GM23338 (cell line): ENCODE measurements around the gene ARG2. TPM values are rescaled to one million over a fixed set of nuclear protein-coding genes. Genes with fewer than 3 reads are reported as not detected.

Experiments
- ATAC-seq: fragments of 200-7000 bp; cut with Tn5 transposase; 3 replicates; pipeline ENCODE4 v1.9.1; 2020
- DNase-seq: peaks from one replicate; pipeline ENCODE4 v3.0.0-alpha.2; 2015; ENCODE audit warnings: low spot score
- H2AFZ ChIP-seq: fragments of 200-600 bp; sonication (generic); 2 replicates; pipeline ENCODE4 v1.8.0; 2016; ENCODE audit warnings: antibody characterized with exemption, mild to moderate bottlenecking, moderate library complexity
- H3F3A ChIP-seq: fragments of 200-600 bp; sonication (generic); replicated peaks from 2 replicates; pipeline ENCODE4 v1.8.0; 2017; ENCODE audit warnings: antibody characterized with exemption, mixed run types, low read depth
- H3K27ac ChIP-seq: fragments of 200-600 bp; sonication (generic); 2 replicates; pipeline ENCODE4 v1.6.1; 2016; ENCODE audit warnings: low read depth
- H3K27me3 ChIP-seq: fragments of 200-600 bp; sonication (generic); 2 replicates; pipeline ENCODE4 v1.8.0; 2016; ENCODE audit warnings: mild to moderate bottlenecking, mixed run types, moderate library complexity; ENCODE audit not compliant: insufficient read depth
- H3K36me3 ChIP-seq: fragments of 200-600 bp; sonication (generic); 2 replicates; pipeline ENCODE4 v1.8.0; 2016; ENCODE audit warnings: mild to moderate bottlenecking; ENCODE audit not compliant: insufficient read depth
- H3K4me1 ChIP-seq: fragments of 200-600 bp; sonication (generic); 2 replicates; pipeline ENCODE4 v1.8.0; 2016; ENCODE audit warnings: mild to moderate bottlenecking, moderate library complexity; ENCODE audit not compliant: insufficient read depth
- H3K4me2 ChIP-seq: fragments of 200-600 bp; sonication (generic); 2 replicates; pipeline ENCODE4 v1.7.1; 2017; ENCODE audit warnings: mixed run types
- H3K4me3 ChIP-seq: fragments of 200-600 bp; sonication (generic); 2 replicates; pipeline ENCODE4 v1.6.1; 2016; ENCODE audit warnings: mixed run types
- H3K79me2 ChIP-seq: fragments of 200-600 bp; sonication (generic); replicated peaks from 2 replicates; pipeline ENCODE4 v1.8.0; 2017; ENCODE audit warnings: mild to moderate bottlenecking; ENCODE audit not compliant: insufficient read depth
- H3K9me2 ChIP-seq: fragments of 200-600 bp; sonication (generic); 2 replicates; pipeline ENCODE4 v1.8.0; 2017; ENCODE audit not compliant: insufficient read depth
- H4K20me1 ChIP-seq: fragments of 200-600 bp; sonication (generic); replicated peaks from 2 replicates; pipeline ENCODE4 v1.8.0; 2017; ENCODE audit warnings: mild to moderate bottlenecking; ENCODE audit not compliant: insufficient read depth
- H3K27ac Mint-ChIP-seq: 2 replicates; pipeline ENCODE4 v1.8.0; 2020; ENCODE audit warnings: inconsistent platforms, mild to moderate bottlenecking, moderate library complexity, mixed read lengths
- H3K27me3 Mint-ChIP-seq: 3 replicates; pipeline ENCODE4 v1.8.0; 2022; ENCODE audit warnings: low read depth, mild to moderate bottlenecking, moderate library complexity, mixed read lengths, inconsistent platforms; ENCODE audit not compliant: insufficient read depth, poor library complexity
- H3K36me3 Mint-ChIP-seq: 3 replicates; pipeline ENCODE4 v1.8.0; 2021; ENCODE audit warnings: low read depth, mild to moderate bottlenecking, inconsistent platforms, moderate library complexity, mixed read lengths
- H3K4me1 Mint-ChIP-seq: 3 replicates; pipeline ENCODE4 v1.8.0; 2020; ENCODE audit warnings: mild to moderate bottlenecking, inconsistent platforms, mixed read lengths
- H3K4me3 Mint-ChIP-seq: 3 replicates; pipeline ENCODE4 v1.8.0; 2021; ENCODE audit warnings: moderate library complexity, mild to moderate bottlenecking, inconsistent platforms, mixed read lengths
- H3K9me3 Mint-ChIP-seq: 3 replicates; pipeline ENCODE4 v1.8.0; 2020; ENCODE audit warnings: moderate library complexity, mild to moderate bottlenecking, inconsistent platforms, mixed read lengths
- CREB1 ChIP-seq: fragments of 250-450 bp; sonication (Bioruptor Pico); IDR thresholded peaks from 2 replicates; pipeline ENCODE4 v1.5.0; 2020; ENCODE audit warnings: low read depth, mild to moderate bottlenecking, moderate library complexity
- ETS1 ChIP-seq: IDR thresholded peaks from 2 replicates; pipeline ENCODE4 v1.6.1; 2016; ENCODE audit warnings: antibody characterized with exemption
- EZH2 ChIP-seq: fragments of 200-600 bp; sonication (generic); IDR thresholded peaks from one replicate; pipeline ENCODE4 v1.8.0; 2017; ENCODE audit warnings: antibody characterized with exemption, mild to moderate bottlenecking, low read depth; ENCODE audit not compliant: unreplicated experiment
- EZH2phosphoT487 ChIP-seq: fragments of 200-600 bp; sonication (generic); IDR thresholded peaks from one replicate; pipeline ENCODE4 v1.8.1; 2018; ENCODE audit warnings: antibody characterized with exemption; ENCODE audit not compliant: unreplicated experiment
- JUNB ChIP-seq: IDR thresholded peaks from one replicate; pipeline ENCODE4 v1.6.1; 2016; ENCODE audit warnings: antibody characterized with exemption; ENCODE audit not compliant: unreplicated experiment
- NANOG ChIP-seq: IDR thresholded peaks from 2 replicates; pipeline ENCODE4 v1.6.1; 2016; ENCODE audit warnings: antibody characterized with exemption, borderline replicate concordance
- POLR2AphosphoS5 ChIP-seq: IDR thresholded peaks from 2 replicates; pipeline ENCODE4 v1.6.1; 2016; ENCODE audit warnings: antibody characterized with exemption, low read depth
- REST ChIP-seq: IDR thresholded peaks from one replicate; pipeline ENCODE4 v1.6.1; 2018; ENCODE audit warnings: antibody characterized with exemption; ENCODE audit not compliant: unreplicated experiment
- STAT1 ChIP-seq: IDR thresholded peaks from one replicate; pipeline ENCODE4 v1.6.1; 2016; ENCODE audit warnings: antibody characterized with exemption; ENCODE audit not compliant: unreplicated experiment
- ZNF114 ChIP-seq: fragments of 250-450 bp; sonication (Bioruptor Pico); IDR thresholded peaks from 2 replicates; pipeline ENCODE4 v1.5.0; 2020; ENCODE audit warnings: mild to moderate bottlenecking, moderate library complexity
- ZNF331 ChIP-seq: fragments of 250-450 bp; sonication (Bioruptor Pico); IDR thresholded peaks from 2 replicates; pipeline ENCODE4 v1.5.0; 2020; ENCODE audit warnings: low read depth, mild to moderate bottlenecking, moderate library complexity
- polyA plus RNA-seq: library from polyadenylated mRNA; unstranded; fragments of >200 nt; fragmentation: Nextera tagmentation; extraction: Ambion mirVana; gene quantifications from 2 replicates; pipeline ENCODE4 v1.2.1, GENCODE V29; 2016
- total RNA-seq: library from RNA; depleted of rRNA; stranded (reverse); fragments of >200 nt; shearing (Covaris generic); gene quantifications from 2 replicates; pipeline ENCODE4 v1.2.3, GENCODE V29; 2014
- TF ChIP-seq, protein P1 (sequence below), 2 experiments: fragments of 200-600 bp in 1 of 2; sonication (generic) in 1 of 2; conservative IDR thresholded peaks; 2 replicates each; pipeline versions ENCODE4 v1.5.1 to v1.6.1; 2016 to 2017; ENCODE audit warnings: antibody characterized with exemption in 2 of 2, low read depth in 2 of 2, mild to moderate bottlenecking in 2 of 2, moderate library complexity in 1 of 2
- TF ChIP-seq, protein P2 (sequence below): fragments of 250-450 bp; sonication (Bioruptor Pico); IDR thresholded peaks from 2 replicates; pipeline ENCODE4 v1.5.0; 2020; ENCODE audit warnings: mild to moderate bottlenecking, moderate library complexity

The ARG2 gene
- total and polyA plus RNA-seq, 2 experiments from 2014 or later: 42.7 to 69.4 TPM

DNA sequence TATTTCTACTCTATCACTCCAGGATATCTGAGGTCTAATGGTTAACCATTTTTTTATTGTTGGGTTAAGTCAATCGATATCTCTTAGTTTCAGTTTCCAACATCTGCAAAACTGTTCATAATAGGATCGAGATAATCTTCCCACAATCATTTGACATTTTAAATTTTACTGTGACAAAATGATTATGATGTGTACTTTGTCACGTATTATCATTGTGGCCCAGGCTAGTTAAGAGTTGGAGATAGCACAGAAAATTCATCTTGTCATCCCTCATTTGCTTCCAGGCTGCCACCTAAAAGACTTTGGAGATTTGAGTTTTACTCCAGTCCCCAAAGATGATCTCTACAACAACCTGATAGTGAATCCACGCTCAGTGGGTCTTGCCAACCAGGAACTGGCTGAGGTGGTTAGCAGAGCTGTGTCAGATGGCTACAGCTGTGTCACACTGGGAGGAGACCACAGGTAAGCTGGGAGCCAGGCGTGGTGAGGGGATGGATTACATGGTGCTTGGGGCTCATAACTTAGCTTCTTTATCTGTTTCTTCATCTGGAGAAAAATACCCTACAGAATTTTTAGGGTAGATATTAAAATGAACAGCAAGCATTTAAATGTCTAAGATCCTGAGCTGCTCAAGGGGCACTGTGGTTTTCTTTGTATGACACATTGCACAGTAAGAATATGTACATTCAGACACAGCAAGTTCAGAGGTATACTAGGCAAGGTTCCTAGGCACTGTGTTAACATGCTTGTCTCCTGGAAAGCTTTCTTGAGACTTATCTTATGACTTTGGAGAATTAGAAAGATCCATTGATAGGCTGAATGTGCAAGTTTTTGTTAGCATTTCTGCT, 22.4 kb downstream of the ARG2 start:
- Histone ChIP-seq H2AFZ (no peak overlapping the region), H3K4me1 (no peaks in the 10 kb centered on the region), H3K27ac (no peak overlapping the region), H3K27me3 (no peaks in the 10 kb centered on the region), H3K4me2 (no peak overlapping the region), H3K79me2 (no peaks in the 10 kb centered on the region), H3K36me3 (peaks cover 7% of the 10 kb centered on the region), H3F3A (no peaks in the 10 kb centered on the region), H4K20me1 (peaks cover 24% of the 10 kb centered on the region), H3K4me3 (no peak overlapping the region), H3K9me2 (no peaks in the 10 kb centered on the region)
- Mint-ChIP-seq H3K4me3 (no peak overlapping the region), H3K27ac (no peak overlapping the region), H3K4me1 (no peaks in the 10 kb centered on the region), H3K36me3 (peaks cover 10% of the 10 kb centered on the region; the same call in 2 of the 3 replicates), H3K9me3 (no peaks in the 10 kb centered on the region), H3K27me3 (peaks cover 3% of the 10 kb centered on the region)
- no peak for DNase-seq
- no peak for ATAC-seq
- TF ChIP-seq POLR2AphosphoS5 (no peak), REST (no peak), CREB1 (CRISPR knock-in tag) (no peak), JUNB (no peak), ZNF331 (CRISPR knock-in tag) (no peak), ZNF114 (CRISPR knock-in tag) (no peak), NANOG (no peak), STAT1 (no peak), EZH2phosphoT487 (no peak), ETS1 (no peak), EZH2 (no peak)
- TF ChIP-seq, protein P1, sequence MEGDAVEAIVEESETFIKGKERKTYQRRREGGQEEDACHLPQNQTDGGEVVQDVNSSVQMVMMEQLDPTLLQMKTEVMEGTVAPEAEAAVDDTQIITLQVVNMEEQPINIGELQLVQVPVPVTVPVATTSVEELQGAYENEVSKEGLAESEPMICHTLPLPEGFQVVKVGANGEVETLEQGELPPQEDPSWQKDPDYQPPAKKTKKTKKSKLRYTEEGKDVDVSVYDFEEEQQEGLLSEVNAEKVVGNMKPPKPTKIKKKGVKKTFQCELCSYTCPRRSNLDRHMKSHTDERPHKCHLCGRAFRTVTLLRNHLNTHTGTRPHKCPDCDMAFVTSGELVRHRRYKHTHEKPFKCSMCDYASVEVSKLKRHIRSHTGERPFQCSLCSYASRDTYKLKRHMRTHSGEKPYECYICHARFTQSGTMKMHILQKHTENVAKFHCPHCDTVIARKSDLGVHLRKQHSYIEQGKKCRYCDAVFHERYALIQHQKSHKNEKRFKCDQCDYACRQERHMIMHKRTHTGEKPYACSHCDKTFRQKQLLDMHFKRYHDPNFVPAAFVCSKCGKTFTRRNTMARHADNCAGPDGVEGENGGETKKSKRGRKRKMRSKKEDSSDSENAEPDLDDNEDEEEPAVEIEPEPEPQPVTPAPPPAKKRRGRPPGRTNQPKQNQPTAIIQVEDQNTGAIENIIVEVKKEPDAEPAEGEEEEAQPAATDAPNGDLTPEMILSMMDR (conservative IDR thresholded peaks at IDR 0.05; ENCODE audit: low read depth in 2 of 2): no peak
- TF ChIP-seq, protein P2, sequence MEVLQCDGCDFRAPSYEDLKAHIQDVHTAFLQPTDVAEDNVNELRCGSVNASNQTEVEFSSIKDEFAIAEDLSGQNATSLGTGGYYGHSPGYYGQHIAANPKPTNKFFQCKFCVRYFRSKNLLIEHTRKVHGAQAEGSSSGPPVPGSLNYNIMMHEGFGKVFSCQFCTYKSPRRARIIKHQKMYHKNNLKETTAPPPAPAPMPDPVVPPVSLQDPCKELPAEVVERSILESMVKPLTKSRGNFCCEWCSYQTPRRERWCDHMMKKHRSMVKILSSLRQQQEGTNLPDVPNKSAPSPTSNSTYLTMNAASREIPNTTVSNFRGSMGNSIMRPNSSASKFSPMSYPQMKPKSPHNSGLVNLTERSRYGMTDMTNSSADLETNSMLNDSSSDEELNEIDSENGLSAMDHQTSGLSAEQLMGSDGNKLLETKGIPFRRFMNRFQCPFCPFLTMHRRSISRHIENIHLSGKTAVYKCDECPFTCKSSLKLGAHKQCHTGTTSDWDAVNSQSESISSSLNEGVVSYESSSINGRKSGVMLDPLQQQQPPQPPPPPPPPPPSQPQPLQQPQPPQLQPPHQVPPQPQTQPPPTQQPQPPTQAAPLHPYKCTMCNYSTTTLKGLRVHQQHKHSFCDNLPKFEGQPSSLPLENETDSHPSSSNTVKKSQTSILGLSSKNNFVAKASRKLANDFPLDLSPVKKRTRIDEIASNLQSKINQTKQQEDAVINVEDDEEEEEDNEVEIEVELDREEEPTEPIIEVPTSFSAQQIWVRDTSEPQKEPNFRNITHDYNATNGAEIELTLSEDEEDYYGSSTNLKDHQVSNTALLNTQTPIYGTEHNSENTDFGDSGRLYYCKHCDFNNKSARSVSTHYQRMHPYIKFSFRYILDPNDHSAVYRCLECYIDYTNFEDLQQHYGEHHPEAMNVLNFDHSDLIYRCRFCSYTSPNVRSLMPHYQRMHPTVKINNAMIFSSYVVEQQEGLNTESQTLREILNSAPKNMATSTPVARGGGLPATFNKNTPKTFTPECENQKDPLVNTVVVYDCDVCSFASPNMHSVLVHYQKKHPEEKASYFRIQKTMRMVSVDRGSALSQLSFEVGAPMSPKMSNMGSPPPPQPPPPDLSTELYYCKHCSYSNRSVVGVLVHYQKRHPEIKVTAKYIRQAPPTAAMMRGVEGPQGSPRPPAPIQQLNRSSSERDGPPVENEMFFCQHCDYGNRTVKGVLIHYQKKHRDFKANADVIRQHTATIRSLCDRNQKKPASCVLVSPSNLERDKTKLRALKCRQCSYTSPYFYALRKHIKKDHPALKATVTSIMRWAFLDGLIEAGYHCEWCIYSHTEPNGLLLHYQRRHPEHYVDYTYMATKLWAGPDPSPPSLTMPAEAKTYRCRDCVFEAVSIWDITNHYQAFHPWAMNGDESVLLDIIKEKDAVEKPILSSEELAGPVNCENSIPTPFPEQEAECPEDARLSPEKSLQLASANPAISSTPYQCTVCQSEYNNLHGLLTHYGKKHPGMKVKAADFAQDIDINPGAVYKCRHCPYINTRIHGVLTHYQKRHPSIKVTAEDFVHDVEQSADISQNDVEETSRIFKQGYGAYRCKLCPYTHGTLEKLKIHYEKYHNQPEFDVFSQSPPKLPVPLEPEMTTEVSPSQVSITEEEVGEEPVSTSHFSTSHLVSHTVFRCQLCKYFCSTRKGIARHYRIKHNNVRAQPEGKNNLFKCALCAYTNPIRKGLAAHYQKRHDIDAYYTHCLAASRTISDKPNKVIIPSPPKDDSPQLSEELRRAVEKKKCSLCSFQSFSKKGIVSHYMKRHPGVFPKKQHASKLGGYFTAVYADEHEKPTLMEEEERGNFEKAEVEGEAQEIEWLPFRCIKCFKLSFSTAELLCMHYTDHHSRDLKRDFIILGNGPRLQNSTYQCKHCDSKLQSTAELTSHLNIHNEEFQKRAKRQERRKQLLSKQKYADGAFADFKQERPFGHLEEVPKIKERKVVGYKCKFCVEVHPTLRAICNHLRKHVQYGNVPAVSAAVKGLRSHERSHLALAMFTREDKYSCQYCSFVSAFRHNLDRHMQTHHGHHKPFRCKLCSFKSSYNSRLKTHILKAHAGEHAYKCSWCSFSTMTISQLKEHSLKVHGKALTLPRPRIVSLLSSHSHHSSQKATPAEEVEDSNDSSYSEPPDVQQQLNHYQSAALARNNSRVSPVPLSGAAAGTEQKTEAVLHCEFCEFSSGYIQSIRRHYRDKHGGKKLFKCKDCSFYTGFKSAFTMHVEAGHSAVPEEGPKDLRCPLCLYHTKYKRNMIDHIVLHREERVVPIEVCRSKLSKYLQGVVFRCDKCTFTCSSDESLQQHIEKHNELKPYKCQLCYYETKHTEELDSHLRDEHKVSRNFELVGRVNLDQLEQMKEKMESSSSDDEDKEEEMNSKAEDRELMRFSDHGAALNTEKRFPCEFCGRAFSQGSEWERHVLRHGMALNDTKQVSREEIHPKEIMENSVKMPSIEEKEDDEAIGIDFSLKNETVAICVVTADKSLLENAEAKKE: no peak
